Hippocampal formation (tissue), 2 donors: ENCODE results near the gene SPDYE17.
"Not testable (repeated sequence)": the region's sequence is repeated elsewhere in the genome, so short reads cannot be mapped to it uniquely, and the experiment has no call there.

Experiments
- DNase-seq, 2 donors: peaks; one replicate each; lab custom pipeline; 2025; lab: John Stamatoyannopoulos, UW

SPDYE17 gene

GRCh38 chr7:76998764-76999450 lies 33.3 kb downstream of the SPDYE17 start:
- DNase-seq: not testable (repeated sequence)

DNA sequence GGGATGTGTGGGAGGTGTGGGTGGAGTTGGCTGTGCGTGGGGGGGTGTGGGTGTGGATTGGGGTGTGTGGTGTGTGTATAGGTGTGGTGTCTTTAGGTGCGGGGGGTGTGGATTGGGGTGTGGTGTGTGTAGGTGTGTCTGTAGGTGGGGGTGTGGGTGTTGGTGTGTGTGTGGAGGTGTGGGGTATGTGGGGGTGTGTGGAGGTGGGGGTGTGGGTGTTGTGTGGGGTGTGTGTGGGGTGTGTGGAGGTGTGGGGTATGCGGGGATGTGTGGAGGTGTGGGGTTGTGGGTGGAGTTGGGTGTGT lies 33.9 kb downstream of the SPDYE17 start:
- DNase-seq: no peak

- no peak for DNase-seq
Observed at GRCh38 chr7:76997381-76998284, 34.5 kb downstream of the SPDYE17 start.

GRCh38 chr7:76996932-76997331 lies 35.2 kb downstream of the SPDYE17 start:
- not testable (repeated sequence) for DNase-seq

GRCh38 chr7:76994286-76994685 lies 37.9 kb downstream of the SPDYE17 start:
- not testable (repeated sequence) for DNase-seq

- DNase-seq: not testable (repeated sequence)
Observed at GRCh38 chr7:76993831-76994230, 38.3 kb downstream of the SPDYE17 start.

GRCh38 chr7:76992871-76993270 lies 39.3 kb downstream of the SPDYE17 start:
- not testable (repeated sequence) for DNase-seq

- not testable (repeated sequence) for DNase-seq
Observed at GRCh38 chr7:76992204-76992603, 40.0 kb downstream of the SPDYE17 start.

DNA sequence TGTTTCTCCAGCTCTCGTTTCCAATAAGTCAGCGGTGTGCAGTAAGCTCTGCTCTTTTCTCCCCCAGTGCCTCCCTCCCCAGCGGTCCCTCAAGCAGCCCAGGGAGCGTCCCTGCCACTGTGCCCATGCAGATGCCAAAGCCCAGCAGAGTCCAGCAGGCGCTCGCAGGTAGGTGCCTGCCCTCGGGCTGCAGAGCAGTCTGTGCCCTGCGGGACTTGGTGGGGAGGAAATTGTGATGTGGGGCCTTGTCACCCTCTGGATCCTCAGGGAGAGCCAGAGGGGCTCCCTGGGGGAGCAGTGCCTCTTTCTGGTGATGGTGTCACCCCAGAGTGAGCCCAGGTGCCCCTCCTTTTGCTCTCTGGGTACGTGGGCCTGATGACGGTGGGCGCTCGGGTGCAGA lies 42.0 kb downstream of the SPDYE17 start:
- DNase-seq: not testable (repeated sequence)

- DNase-seq: not testable (repeated sequence)
Observed at GRCh38 chr7:76985924-76986717, 46.0 kb downstream of the SPDYE17 start.

DNA sequence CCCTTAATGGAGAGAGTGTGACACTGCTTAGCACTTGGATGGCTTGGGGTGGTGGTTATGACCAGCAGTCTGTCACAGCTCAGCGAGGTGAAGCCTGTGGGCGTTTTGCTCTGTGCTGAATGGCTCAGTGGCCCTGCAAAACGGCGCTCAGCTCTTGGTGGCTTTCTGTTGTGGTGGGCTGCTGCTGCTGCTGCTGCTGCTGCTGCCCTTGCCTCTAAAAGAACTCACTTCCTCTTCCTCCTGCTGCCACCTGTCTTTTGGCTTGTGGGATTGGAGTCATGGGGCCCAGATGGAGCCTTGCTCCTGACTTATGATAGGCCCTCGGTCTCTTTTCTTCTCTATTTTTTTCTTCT lies 47.4 kb downstream of the SPDYE17 start:
- DNase-seq: not testable (repeated sequence)

DNA sequence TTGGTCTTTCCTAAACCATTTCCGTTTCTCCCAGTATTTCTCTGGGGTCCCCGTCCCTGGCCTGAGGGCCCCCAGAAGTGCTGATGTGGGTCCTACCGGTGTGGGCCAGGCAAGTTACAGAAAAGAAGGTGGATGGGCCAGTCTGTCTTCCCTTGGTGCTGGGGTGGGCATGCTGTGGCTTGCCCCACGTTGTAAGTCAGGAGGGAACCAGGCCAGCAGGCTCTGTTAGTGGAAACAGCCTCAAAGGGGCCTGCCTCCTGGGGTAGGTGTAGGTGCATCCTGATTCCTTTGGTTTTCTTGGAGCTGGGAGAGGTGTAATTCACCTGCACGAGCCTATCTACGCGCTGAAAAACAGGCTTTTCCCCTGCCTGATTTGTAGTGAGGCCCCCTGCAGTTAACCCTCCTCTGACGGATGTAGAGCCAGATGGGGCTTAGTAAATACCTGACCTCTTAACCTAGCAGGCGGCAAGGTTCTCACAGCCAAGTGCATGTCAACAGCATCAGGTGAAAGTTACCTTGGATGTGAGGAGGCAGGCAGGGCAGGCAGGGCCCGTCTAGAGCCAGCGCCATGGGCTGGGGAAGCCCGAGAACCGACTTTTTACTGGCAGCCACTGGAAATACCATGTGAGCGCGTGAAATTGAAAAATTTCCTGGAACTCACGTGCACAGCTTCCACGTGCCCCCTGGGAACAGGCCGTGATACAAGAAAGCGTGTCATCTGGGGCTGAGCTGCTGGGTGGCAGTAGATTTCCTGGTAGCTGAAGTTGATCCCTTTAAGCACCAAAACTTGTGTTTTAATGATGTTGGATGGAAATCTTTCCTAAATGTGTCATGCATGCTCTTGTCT lies 48.0 kb downstream of the SPDYE17 start:
- DNase-seq: not testable (repeated sequence)

GRCh38 chr7:76983333-76983732 lies 48.8 kb downstream of the SPDYE17 start:
- not testable (repeated sequence) for DNase-seq

GRCh38 chr7:76982501-76982900 lies 49.7 kb downstream of the SPDYE17 start:
- not testable (repeated sequence) for DNase-seq

- not testable (repeated sequence) for DNase-seq
Observed at GRCh38 chr7:76981187-76981970, 50.8 kb downstream of the SPDYE17 start.

DNA sequence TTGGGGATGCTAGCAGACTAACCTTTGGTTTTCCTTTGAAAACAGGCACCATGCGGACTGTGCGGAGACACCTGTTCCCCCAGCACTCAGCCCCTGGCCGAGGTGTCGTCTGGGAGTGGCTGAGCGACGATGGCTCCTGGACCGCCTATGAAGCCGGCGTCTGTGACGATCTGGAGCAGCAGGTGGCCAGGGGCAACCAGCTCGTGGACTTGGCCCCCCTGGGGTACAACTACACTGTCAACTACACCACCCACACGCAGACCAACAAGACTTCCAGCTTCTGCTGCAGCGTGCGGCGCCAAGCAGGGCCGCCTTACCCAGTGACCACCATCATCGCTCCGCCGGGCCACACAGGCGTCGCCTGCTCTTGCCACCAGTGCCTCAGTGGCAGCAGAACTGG lies 51.6 kb downstream of the SPDYE17 start:
- DNase-seq: not testable (repeated sequence)

GRCh38 chr7:76977761-76978367 lies 54.3 kb downstream of the SPDYE17 start:
- not testable (repeated sequence) for DNase-seq

DNA sequence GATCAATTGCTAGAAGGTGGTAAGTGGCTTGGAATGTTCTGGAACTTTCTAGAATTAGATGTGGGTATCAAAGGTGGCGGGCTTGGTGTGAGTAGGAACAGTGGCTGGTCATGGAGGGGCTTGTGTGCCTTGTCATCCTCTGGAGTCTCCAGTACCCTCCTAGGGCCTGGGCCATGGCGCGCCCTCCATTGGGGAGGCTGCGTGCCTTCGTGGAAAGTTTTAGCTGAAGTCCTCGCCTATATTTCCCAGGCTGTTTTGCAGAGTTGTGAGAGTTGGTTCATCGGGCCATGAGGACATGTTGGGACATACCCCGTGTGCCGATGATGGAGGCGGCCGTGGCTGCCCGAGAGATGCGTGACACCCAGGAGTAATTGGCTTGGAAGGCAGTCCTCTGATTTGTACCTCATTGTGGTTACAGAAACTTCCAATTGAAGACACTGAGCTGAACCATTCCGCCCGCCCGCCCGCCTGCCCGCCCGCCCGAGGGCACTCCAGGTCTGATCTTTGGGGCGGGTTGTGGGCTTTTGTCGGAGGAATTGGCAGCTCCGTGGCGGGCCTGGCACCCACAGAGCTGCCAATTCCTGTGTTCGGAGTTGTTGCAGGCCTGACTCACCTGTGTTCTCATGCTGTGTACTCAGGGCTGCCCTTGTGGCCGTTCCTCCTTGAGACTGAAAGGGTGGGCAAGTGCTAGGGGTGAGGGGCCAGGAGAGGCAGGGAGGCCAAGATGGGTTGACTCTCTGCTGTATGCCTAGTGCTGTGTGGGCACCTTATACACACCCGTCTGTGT lies 57.2 kb downstream of the SPDYE17 start:
- not testable (repeated sequence) for DNase-seq

- not testable (repeated sequence) for DNase-seq
Observed at GRCh38 chr7:76974336-76974735, 57.8 kb downstream of the SPDYE17 start.
